Endometrium (tissue), 2 donors: ENCODE data around the gene HNRNPL.
"Not testable (repeated sequence)": the region's sequence is repeated elsewhere in the genome, so short reads cannot be mapped to it uniquely, and the experiment has no call there.

Source experiments
- FAIRE-seq: peaks from 2 replicates; lab custom pipeline; 2012; peaks lifted over from hg19 to GRCh38; lab: Jason Lieb, UNC
- donor health status: control.
- donor health status: control.

The HNRNPL gene

DNA sequence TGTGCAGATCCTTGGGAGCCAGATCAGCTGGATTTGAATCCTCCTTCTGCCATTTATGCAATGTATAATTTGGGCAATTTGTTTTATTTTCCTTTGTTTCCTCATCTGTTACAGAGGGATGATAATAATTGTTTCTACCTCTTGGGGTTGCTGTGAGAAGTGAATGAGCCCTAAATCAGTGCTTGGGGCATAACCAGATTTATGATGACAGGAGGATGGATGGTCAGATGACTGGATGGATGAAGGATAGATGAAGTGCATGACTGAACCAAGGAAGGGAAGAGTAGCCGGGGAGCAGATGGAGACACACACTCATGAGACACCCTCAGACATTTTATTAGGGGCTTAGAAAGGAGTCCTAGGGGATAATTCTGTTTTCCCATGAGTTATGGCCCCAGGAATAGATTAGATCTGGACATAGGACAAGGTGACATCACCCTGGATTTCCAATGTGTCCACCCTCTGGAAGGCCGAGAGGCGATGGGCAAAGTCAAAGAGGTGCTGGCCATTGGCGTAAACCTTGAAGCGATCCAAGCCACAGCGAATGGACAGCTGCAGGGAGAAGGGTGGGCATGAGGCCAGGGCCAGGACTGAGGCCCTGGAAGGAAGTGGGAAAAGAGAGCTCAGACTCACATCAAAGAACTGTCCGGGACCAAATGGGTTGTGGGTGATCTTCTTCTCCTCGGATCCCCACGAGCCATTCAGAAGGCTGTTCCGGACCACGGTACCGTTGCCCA is 48.3 kb downstream of the HNRNPL start:
- no peak for FAIRE-seq

DNA sequence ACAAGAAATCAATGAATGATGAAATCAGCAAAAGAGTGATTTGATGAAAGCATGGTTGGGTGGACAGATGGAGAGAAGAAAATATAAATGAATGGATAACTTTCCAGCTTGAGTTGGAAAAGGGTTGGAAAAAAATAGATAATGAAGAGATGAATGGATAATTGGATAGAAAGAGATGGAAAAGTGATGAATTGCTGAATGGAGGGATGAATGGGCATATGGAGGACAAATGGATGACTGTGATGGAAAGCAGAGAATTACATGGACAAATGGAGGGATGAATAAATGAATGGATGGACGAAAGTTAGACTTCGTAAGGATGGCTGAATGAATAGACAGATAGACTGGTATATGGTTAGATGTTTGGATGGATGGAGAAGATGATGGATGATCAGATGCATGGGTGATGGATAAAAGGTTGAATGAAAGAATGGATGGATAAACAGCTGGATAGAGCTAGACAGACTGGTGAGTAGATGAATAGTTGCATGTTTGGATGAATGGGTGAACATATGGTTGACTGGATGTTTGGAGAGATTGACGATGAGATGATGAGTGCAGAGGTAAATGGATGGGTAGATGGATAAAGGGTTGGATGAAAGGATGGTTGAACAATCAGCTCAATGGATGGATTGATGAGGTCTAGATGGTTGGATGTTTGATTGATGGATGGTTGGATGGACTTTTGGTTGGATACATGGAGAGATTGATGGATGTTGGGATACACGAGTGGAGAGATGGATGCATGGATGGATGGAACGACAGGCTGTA is 49.0 kb downstream of the HNRNPL start:
- no peak for FAIRE-seq

DNA sequence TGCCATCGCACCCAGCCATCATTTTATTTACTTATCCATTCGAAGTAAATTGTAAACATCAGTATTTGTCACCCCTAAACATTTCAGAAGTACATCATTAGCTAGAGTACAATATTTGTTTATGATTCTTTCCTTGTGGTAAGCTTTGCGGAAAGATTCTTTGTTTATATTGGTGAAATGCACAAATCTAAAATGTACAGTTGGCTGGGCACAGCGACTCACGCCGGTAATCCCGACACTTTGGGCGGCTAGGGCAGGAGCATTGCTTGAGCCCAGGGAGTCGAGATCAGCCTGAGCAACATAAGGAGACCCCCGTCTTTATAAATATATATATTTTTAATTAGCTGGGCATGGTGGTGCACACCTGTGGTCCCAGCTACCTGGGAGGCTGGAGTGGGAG is 50.7 kb downstream of the HNRNPL start:
- no peak for FAIRE-seq

DNA sequence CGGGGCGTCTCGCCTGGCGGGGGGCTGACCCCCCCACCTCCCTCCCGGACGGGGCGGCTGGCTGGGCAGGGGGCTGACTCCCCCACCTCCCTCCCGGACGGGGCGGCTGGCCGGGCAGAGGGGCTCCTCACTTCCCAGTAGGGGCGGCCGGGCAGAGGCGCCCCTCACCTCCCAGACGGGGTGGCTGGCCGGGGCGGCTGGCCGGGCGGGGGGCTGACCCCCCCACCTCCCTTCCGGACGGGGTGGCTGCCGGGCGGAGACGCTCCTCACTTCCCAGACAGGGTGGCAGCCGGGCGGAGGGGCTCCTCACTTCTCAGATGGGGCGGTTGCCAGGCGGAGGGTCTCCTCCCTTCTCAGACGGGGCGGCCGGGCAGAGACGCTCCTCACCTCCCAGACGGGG is 52.0 kb downstream of the HNRNPL start:
- FAIRE-seq, result not testable (repeated sequence)

DNA sequence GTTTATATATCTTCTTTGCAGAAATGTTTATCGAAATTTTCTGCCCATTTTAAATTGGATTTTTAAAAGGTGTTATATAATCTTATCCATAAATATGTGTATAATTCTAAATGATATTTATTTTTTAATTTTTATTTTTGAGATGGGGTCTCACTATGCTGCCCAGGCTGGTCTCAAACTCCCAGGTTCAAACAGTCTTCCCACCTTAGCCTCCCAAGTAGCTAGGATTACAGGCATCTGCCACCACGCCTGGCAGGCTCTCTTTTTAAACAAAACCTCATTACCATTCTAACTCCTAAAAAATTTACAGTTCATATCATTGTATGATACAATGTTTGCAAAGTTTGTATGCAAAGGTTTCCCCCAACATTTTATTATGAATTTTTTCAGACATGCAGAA is 53.6 kb downstream of the HNRNPL start:
- FAIRE-seq, result no peak

DNA sequence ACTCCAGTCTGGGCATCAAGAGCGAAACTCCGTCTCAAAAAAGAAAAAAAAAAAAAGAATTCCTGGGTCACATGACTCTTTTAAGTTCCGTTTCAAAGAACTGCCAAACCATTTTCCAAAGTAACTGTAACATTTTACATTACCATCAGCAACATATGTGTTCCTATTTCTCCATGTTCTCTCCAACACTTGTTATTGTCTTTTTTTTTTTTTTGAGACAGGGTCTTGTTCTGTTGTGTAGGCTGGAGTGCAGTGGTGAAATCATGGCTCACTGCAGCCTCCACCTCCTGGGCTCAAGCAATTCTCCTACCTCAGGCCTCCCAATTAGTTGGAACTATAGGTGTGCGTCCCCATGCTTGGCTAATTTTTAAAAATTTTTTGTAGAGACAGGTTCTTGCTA is 54.2 kb downstream of the HNRNPL start:
- FAIRE-seq, result no peak

DNA sequence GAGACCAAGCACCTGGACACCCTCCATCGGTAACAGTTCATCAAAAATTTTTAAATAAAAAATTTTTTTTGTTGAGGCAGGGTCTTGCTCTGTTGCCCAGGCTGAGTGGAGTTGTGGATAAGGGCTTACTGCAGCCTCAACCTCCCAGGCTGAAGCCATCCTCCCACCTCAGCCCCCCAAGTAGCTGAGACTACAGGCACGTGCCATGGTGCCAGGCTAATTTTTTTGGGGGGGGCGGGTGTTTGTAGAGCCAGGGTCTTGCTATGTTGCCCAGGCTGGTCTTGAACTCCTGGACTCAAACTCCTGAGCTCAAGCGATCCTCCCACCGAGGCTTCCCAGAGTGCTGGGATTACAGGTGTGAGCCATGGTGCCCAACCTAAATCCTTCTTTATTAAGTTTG is 56.1 kb downstream of the HNRNPL start:
- no peak for FAIRE-seq

DNA sequence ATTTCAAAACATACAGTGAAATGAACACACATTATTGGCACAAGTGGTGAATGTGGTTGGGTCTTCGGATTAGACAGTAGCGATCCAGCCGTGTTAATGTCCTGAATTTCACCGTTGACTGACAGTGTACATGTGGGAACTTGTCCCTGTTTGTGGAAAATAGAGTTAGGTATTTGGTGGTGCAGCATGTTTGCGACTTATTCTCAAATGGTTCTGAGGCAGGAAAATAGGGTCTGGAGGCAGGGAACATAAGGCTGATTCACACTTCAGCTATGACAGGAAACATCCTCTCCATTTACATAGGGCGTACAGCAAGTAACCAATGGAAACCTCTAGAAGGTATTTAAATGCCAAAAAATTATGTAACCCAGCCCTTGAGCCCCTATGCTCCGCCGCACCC is 56.6 kb downstream of the HNRNPL start:
- FAIRE-seq, result no peak

DNA sequence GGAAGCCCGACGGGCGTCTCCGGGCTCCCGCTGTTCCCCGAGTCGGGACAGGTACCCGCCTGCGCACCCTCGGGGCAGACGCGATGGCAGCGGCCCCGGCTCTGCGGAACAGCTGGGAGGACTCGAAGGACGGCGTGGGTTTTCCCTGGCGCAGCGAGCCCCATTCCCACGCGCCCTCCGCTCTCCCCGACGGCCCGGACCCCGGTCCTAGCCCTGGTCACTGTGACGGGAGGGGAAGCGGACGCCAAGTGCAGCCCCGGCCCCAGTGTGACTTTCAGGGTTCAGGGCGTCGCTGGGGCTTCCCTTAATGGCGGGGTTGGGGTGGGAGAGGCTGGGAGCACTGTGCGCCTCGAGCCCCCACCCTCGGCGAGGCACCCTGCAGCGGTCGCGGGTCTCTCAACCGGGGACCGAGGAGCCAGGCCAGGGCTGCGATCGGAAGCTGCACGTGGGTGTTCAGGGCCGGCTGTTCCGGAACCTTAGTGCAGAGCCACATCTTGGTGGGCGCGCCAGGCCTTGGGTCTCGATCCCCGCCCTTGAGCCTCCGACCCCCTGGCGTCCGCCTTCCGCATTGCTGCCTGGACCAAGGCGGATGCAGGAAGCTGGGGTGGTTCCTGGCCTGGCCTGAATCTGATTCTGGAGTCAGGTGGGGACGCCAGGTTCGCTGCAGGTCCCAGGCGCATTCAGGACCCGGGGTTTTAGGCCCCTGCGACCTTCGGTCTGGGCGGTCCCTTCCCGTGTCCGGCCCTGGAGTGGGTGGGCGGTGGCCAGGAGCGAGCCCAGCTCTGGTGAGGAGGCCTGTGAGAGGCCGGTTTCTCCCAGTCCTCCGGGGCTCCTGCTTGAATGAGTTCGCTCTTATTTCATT is 57.3 kb downstream of the HNRNPL start:
- FAIRE-seq, result no peak

DNA sequence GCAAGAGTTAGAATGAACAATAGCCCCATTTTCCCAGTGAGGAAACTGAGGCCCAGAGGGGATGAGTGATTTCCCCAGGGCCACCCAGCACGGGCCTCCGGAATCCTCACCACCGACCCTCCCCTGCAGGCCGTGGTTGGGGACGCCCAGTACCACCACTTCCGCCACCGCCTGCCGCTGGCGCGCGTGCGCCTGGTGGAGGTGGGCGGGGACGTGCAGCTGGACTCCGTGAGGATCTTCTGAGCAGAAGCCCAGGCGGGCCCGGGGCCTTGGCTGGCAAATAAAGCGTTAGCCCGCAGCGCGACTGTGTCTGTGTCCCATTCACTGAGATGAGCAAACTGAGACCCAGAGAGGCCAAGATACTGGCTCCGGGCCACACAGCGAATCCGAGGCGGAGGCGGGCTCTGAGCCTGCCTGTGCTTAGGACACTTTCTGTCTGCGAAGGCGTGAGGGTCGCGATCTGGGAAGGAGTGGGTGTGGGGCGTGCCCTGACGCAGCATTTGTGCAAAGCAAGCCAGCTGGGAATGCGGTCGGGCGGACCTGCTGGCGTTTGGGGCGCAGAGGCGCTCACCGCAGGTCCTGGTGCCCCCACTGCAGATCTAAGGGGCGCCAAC is 58.2 kb downstream of the HNRNPL start:
- FAIRE-seq, result peak; percentile 93

DNA sequence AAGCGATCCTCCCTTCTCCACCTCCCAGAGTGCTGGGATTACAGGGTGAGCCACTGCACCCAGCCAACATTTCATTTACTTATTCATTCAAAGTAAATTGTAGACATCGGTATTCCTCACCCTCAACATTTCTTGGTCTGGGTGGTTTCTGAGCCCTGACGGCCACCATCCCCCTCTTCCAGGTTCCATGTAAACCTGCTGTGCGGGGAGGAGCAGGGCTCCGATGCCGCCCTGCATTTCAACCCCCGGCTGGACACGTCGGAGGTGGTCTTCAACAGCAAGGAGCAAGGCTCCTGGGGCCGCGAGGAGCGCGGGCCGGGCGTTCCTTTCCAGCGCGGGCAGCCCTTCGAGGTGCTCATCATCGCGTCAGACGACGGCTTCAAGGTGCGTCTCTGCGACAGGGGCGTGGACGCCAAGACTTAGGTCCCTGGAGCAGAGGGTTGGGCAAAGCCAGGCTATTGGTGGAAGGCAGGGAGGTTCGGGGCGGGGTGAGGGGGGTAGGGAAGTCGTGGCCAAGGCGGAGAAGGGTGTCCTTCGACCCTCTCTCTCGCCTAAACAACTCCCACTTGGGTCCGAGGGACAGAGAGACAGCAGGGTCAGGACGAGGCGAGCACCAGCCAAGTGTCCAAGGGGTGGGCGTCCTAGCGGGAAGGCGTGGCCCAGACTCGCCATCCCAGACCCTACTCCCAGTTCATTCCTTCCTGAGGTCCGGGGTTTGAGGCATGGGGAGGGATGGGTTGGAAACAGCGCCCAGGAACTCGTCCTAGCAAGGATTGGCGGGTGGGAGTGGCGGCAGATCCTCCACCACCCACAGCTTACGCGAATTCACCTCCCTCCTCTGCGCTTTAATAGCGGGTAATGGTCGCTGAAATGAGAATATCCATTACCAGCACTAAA is 59.0 kb downstream of the HNRNPL start:
- not testable (repeated sequence) for FAIRE-seq

DNA sequence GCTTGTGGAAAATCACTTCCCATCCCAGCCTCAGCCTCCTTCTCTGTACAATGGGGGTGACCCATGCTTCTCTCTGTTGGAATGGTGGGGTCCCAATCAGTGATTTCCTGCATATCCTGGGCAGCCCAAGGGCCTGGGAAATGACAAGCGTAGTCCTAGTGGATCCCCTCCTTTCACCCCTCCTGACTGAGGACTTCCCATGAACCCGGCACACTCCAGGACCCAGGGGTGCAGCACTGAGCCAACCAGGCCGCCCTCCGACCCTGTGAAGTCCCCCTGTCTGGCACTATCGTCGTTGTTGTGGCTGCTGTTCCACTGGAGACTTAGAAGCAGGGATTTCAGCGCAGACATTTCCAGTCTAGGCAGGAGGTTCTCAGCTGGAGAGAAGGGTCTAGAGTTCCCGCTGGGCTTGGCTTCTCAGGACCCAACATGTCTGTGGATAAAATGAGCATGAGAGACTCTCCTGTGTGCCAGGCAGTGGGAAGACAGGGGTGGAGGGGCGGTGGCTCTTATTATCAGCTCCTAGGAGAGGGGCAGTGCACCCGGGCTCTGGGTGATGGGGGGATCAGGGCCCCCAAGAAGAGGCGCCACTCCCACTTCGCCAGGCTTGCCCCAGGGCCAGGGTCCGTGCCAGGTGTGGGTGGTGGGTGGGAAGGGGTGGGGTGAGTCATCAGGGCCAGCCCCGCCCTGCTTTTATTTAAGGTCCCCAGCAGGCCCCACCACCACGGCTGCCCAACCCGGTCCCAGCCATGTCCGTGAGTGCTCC is 61.1 kb downstream of the HNRNPL start, which contains the start of gene LGALS7B:
LGALS7B (plus strand) TSS at position 723 of the 766 bp plus-strand sequence; CDS start at position 750, 27 bp downstream.
- FAIRE-seq, result no peak

DNA sequence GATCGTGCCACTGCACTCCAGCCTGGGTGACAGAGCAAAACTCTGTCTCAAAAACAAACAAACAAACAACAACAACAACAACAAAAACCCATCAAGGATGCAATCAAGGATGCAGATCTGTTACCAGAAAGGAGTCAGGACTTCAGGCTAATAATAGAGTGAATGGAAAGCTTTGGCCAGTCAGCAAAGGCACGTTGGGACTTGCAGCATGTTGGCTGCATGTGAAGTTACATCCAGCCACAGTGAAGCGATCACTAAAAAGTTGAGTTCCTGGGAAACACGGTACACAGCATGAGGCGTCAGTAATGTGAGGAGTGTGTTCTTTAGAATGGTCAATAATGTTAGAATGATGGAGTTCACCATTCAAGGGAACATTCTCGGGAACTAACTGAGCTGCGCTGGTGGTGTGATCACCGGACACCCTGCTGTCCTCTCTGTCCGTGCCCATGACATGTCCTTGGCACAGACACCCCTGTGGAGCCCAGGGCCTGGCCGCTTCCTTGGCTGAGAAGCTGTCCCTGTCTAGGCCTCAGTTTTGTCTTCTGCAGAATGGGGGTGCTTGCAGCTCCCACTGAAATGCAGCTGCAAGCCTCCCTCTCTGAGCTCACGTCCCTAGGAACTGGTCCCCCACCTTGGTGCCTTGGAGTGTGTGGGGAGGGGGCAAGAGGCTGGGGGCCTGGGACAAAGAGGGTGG is 63.1 kb downstream of the HNRNPL start:
- no peak for FAIRE-seq
